ENCODE measurements around the gene NFE2L2. TPM values are rescaled to one million over a fixed set of nuclear protein-coding genes. Genes with fewer than 3 reads are reported as not detected.

NFE2L2 gene
- total RNA-seq, 1 donor from 2014 or later = 51.4 TPM

DNA sequence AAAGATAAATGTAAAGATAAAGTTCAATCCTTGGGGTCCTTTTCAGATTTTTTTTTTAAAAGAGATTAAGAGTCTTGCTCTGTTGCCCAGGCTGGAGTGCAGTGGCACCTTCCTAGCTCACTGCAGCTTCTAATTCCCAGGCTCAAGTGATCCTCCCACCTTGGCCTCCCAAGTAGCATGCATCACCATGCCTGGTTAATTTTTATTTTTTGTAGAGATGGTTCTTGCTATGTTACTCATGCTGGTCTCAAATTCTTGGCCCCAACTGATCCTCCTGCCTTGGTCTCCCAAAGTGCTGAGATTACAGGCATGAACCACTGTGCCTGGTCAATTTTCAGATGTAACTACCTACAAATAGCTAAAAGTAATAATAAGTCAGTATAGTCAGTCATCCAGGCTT lies 21.1 kb downstream of the NFE2L2 start:
- Mint-ChIP-seq H3K9me3 (ENCODE audit: unreplicated experiment) (peaks cover 1% of the 10 kb centered on the region), H3K4me3 (ENCODE audit: unreplicated experiment) (no peak overlapping the region), H3K4me1 (ENCODE audit: low read depth, unreplicated experiment) (peaks cover 48% of the 10 kb centered on the region), H3K36me3 (ENCODE audit: unreplicated experiment) (no peaks in the 10 kb centered on the region), H3K27me3 (ENCODE audit: unreplicated experiment) (no peaks in the 10 kb centered on the region), H3K27ac (ENCODE audit: unreplicated experiment) (peak overlapping the region; percentile 38)
- DNase-seq = no peak
- TF ChIP-seq, protein P1, sequence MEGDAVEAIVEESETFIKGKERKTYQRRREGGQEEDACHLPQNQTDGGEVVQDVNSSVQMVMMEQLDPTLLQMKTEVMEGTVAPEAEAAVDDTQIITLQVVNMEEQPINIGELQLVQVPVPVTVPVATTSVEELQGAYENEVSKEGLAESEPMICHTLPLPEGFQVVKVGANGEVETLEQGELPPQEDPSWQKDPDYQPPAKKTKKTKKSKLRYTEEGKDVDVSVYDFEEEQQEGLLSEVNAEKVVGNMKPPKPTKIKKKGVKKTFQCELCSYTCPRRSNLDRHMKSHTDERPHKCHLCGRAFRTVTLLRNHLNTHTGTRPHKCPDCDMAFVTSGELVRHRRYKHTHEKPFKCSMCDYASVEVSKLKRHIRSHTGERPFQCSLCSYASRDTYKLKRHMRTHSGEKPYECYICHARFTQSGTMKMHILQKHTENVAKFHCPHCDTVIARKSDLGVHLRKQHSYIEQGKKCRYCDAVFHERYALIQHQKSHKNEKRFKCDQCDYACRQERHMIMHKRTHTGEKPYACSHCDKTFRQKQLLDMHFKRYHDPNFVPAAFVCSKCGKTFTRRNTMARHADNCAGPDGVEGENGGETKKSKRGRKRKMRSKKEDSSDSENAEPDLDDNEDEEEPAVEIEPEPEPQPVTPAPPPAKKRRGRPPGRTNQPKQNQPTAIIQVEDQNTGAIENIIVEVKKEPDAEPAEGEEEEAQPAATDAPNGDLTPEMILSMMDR (IDR thresholded peaks at IDR 0.05; ENCODE audit: partially characterized antibody, unreplicated experiment) = no peak

GRCh38 chr2:177243073-177243472 lies 21.5 kb downstream of the NFE2L2 start:
- TF ChIP-seq, protein P1 (IDR thresholded peaks at IDR 0.05; ENCODE audit: partially characterized antibody, unreplicated experiment) = no peak
- Mint-ChIP-seq H3K9me3 (ENCODE audit: unreplicated experiment) (peaks cover 1% of the 10 kb centered on the region), H3K36me3 (ENCODE audit: unreplicated experiment) (no peaks in the 10 kb centered on the region), H3K4me1 (ENCODE audit: low read depth, unreplicated experiment) (peaks cover 52% of the 10 kb centered on the region), H3K4me3 (ENCODE audit: unreplicated experiment) (no peak overlapping the region), H3K27me3 (ENCODE audit: unreplicated experiment) (no peaks in the 10 kb centered on the region), H3K27ac (ENCODE audit: unreplicated experiment) (peak overlapping the region; percentile 64)
- no peak for DNase-seq

GRCh38 chr2:177242121-177242987 lies 22.2 kb downstream of the NFE2L2 start:
- H3K27me3 Mint-ChIP-seq (ENCODE audit: unreplicated experiment) = no peaks in the 10 kb centered on the region
- H3K36me3 Mint-ChIP-seq (ENCODE audit: unreplicated experiment) = no peaks in the 10 kb centered on the region
- no peak for DNase-seq
- H3K9me3 Mint-ChIP-seq (ENCODE audit: unreplicated experiment) = peaks cover 1% of the 10 kb centered on the region
- H3K4me1 Mint-ChIP-seq (ENCODE audit: low read depth, unreplicated experiment) = peaks cover 53% of the 10 kb centered on the region
- peak overlapping the region; percentile 98 for H3K27ac Mint-ChIP-seq (ENCODE audit: unreplicated experiment)
- TF ChIP-seq, protein P1 (IDR thresholded peaks at IDR 0.05; ENCODE audit: partially characterized antibody, unreplicated experiment) = no peak
- H3K4me3 Mint-ChIP-seq (ENCODE audit: unreplicated experiment) = peak overlapping the region; percentile 74

DNA sequence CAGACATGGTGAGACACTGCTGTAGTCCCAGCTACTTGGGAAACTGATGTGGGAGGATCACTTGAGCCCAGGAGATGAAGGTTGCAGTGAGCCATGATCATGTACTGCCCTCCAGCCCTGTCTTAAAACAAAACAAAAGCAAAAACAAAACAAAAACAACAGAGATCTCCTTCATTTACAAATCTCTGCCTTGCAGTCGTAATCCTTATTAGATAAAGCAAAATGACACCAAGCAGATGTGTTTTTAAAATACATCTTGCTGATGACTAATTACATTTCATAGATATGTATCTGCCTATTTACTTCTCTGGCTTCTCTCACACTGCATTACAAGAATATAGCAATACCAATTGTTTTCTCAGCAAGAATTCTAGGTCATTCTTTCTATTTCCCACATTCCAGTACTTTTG lies 22.8 kb downstream of the NFE2L2 start:
- Mint-ChIP-seq H3K4me1 (ENCODE audit: low read depth, unreplicated experiment) (peaks cover 53% of the 10 kb centered on the region), H3K9me3 (ENCODE audit: unreplicated experiment) (peaks cover 1% of the 10 kb centered on the region), H3K27me3 (ENCODE audit: unreplicated experiment) (no peaks in the 10 kb centered on the region), H3K36me3 (ENCODE audit: unreplicated experiment) (no peaks in the 10 kb centered on the region), H3K27ac (ENCODE audit: unreplicated experiment) (peak overlapping the region; percentile 98), H3K4me3 (ENCODE audit: unreplicated experiment) (peak overlapping the region; percentile 74)
- DNase-seq = no peak
- TF ChIP-seq, protein P1 (IDR thresholded peaks at IDR 0.05; ENCODE audit: partially characterized antibody, unreplicated experiment) = no peak
